Neural cell (in vitro differentiated cells): Measurements from ENCODE around the gene LDB2. TPM values are rescaled to one million over a fixed set of nuclear protein-coding genes. Genes with fewer than 3 reads are reported as not detected.

Experiments
- H2AFZ ChIP-seq: fragments of 200-600, 300-800 bp; sonication (generic), shearing (Covaris generic); 2 replicates; pipeline ENCODE4 v1.6.0; 2014; ENCODE audit warnings: low read depth, mild to moderate bottlenecking, antibody characterized with exemption, low read length, moderate library complexity
- H3F3A ChIP-seq: fragments of 200-600 bp; shearing (Covaris generic); 2 replicates; pipeline ENCODE4 v1.6.1; 2016; ENCODE audit warnings: mild to moderate bottlenecking, moderate library complexity, mixed read lengths, antibody characterized with exemption, low read length; ENCODE audit not compliant: insufficient read depth, poor library complexity, severe bottlenecking
- H3K27ac ChIP-seq: fragments of 200-600, 300-800 bp; sonication (generic), shearing (Covaris generic); 2 replicates; pipeline ENCODE4 v1.5.1; 2014; ENCODE audit warnings: mild to moderate bottlenecking, low read length, moderate library complexity
- H3K27me3 ChIP-seq: fragments of 300-800, 200-600 bp; sonication (generic), shearing (Covaris generic); 2 replicates; pipeline ENCODE4 v1.6.0; 2014; ENCODE audit warnings: mild to moderate bottlenecking, low read depth, low read length, moderate library complexity; ENCODE audit not compliant: insufficient read depth
- H3K36me3 ChIP-seq: fragments of 300-800, 200-600 bp; sonication (generic), shearing (Covaris generic); 2 replicates; pipeline ENCODE4 v1.5.1; 2014; ENCODE audit warnings: mild to moderate bottlenecking, antibody characterized with exemption, low read length, moderate library complexity; ENCODE audit not compliant: insufficient read depth
- H3K4me2 ChIP-seq: fragments of 300-800, 200-600 bp; sonication (generic), shearing (Covaris generic); 2 replicates; pipeline ENCODE4 v1.6.0; 2014; ENCODE audit warnings: mild to moderate bottlenecking, low read length
- H3K4me3 ChIP-seq: fragments of 300-800, 200-600 bp; sonication (generic), shearing (Covaris generic); 2 replicates; pipeline ENCODE4 v1.5.1; 2014; ENCODE audit warnings: mild to moderate bottlenecking, low read length, moderate library complexity
- H3K79me2 ChIP-seq: fragments of 200-600 bp; shearing (Covaris generic); replicated peaks from 2 replicates; pipeline ENCODE4 v1.6.0; 2014; ENCODE audit warnings: mild to moderate bottlenecking, low read length, moderate library complexity; ENCODE audit not compliant: insufficient read depth
- H3K9ac ChIP-seq: fragments of 300-800, 200-600 bp; sonication (generic), shearing (Covaris generic); 2 replicates; pipeline ENCODE4 v1.6.1; 2016; ENCODE audit warnings: mild to moderate bottlenecking, low read length, mixed read lengths
- H3K9me2 ChIP-seq: fragments of 200-600 bp; shearing (Covaris generic); 2 replicates; pipeline ENCODE4 v1.6.1; 2016; ENCODE audit warnings: mild to moderate bottlenecking, low read length, mixed read lengths; ENCODE audit not compliant: insufficient read depth
- H3K9me3 ChIP-seq: fragments of 200-600, 300-800 bp; sonication (generic), shearing (Covaris generic); 2 replicates; pipeline ENCODE4 v1.6.1; 2016; ENCODE audit warnings: mild to moderate bottlenecking, mixed run types, low read length, moderate library complexity, mixed read lengths
- H4K20me1 ChIP-seq: fragments of 200-600 bp; shearing (Covaris generic); 2 replicates; pipeline ENCODE4 v1.6.1; 2016; ENCODE audit warnings: mild to moderate bottlenecking, mixed run types; ENCODE audit not compliant: insufficient read depth
- EP300 ChIP-seq: fragments of 450-650 bp; conservative IDR thresholded peaks from 2 replicates; pipeline ENCODE4 v1.6.1; 2014; ENCODE audit warnings: antibody characterized with exemption, mild to moderate bottlenecking, moderate library complexity; ENCODE audit not compliant: poor library complexity, severe bottlenecking
- EZH2 ChIP-seq: fragments of 200-600, 300-800 bp; shearing (Covaris generic), sonication (generic); IDR thresholded peaks from 2 replicates; pipeline ENCODE4 v1.6.1; 2014; ENCODE audit warnings: antibody characterized with exemption, low read length, borderline replicate concordance, mild to moderate bottlenecking; ENCODE audit not compliant: insufficient read depth, poor library complexity, severe bottlenecking
- MXI1 ChIP-seq: fragments of 450-650 bp; conservative IDR thresholded peaks from 2 replicates; pipeline ENCODE4 v1.6.1; 2014; ENCODE audit warnings: antibody characterized with exemption, mild to moderate bottlenecking; ENCODE audit not compliant: poor library complexity, severe bottlenecking
- POLR2AphosphoS5 ChIP-seq: IDR thresholded peaks from 2 replicates; pipeline ENCODE4 v1.6.1; 2012
- RAD21 ChIP-seq: fragments of 450-650 bp; conservative IDR thresholded peaks from 2 replicates; pipeline ENCODE4 v1.6.1; 2014; ENCODE audit warnings: antibody characterized with exemption, mild to moderate bottlenecking, moderate library complexity
- SMC3 ChIP-seq: fragments of 450-650 bp; conservative IDR thresholded peaks from 2 replicates; pipeline ENCODE4 v1.6.1; 2014; ENCODE audit warnings: antibody characterized with exemption, mild to moderate bottlenecking, moderate library complexity; ENCODE audit not compliant: poor library complexity
- TAF1 ChIP-seq: IDR thresholded peaks from 2 replicates; pipeline ENCODE4 v1.6.1; 2012; ENCODE audit warnings: low read depth
- polyA plus RNA-seq: library from polyadenylated mRNA; depleted of rRNA; stranded (reverse); fragments of >200 nt; gene quantifications from 2 replicates; pipeline ENCODE4 v1.2.3, GENCODE V29; 2014
- TF ChIP-seq, protein P1 (sequence below): IDR thresholded peaks from 2 replicates; pipeline ENCODE4 v1.6.1; 2012; ENCODE audit warnings: borderline replicate concordance
- TF ChIP-seq, protein P2 (sequence below): fragments of 450-650 bp; IDR thresholded peaks from 2 replicates; pipeline ENCODE4 v1.5.1; 2014; ENCODE audit warnings: antibody characterized with exemption, mild to moderate bottlenecking, moderate library complexity; ENCODE audit not compliant: poor library complexity, severe bottlenecking

Gene LDB2
- polyA plus RNA-seq, 1 donor from 2014 or later: 58.9 TPM

DNA sequence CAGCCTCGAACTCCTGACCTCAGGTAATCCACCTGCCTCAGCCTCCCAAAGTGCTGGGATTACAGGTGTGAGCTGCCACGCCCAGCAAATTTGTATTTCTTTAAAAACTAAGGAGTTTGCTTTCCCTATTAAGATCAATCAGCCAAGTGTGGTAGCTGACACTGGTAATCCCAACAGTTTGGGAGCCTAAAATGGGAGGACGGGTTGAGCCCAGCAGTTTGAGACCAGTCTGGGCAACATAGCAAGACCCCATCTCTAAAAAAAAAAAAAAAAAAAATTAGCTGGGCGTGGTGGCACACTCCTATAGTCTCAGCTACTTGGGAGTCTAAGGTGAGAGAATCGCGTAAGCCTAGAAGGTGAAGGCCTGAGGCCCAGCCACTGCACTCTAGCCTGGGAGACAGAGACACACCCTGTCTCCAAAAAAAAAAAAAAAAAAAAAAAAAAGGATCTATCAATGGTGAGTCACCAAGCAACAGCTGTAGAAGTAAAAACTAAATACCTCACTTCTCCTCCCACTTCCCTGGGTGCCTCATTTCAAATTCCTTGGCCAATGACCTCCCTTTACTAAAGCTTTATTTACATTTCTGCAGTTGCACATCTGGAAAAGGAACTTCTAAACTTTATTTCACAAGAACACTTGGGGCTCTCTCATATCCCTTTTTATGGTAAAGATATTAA, 54.5 kb downstream of the LDB2 start:
- Histone ChIP-seq H3K4me2 (no peak overlapping the region), H3K9ac (no peak overlapping the region), H3K9me2 (no peaks in the 10 kb centered on the region), H3K9me3 (no peaks in the 10 kb centered on the region), H3K27ac (no peak overlapping the region), H3K79me2 (no peaks in the 10 kb centered on the region), H2AFZ (no peak overlapping the region), H3F3A (no peaks in the 10 kb centered on the region), H3K36me3 (no peaks in the 10 kb centered on the region), H3K27me3 (no peaks in the 10 kb centered on the region), H4K20me1 (no peaks in the 10 kb centered on the region), H3K4me3 (no peak overlapping the region)
- TF ChIP-seq, protein P1, sequence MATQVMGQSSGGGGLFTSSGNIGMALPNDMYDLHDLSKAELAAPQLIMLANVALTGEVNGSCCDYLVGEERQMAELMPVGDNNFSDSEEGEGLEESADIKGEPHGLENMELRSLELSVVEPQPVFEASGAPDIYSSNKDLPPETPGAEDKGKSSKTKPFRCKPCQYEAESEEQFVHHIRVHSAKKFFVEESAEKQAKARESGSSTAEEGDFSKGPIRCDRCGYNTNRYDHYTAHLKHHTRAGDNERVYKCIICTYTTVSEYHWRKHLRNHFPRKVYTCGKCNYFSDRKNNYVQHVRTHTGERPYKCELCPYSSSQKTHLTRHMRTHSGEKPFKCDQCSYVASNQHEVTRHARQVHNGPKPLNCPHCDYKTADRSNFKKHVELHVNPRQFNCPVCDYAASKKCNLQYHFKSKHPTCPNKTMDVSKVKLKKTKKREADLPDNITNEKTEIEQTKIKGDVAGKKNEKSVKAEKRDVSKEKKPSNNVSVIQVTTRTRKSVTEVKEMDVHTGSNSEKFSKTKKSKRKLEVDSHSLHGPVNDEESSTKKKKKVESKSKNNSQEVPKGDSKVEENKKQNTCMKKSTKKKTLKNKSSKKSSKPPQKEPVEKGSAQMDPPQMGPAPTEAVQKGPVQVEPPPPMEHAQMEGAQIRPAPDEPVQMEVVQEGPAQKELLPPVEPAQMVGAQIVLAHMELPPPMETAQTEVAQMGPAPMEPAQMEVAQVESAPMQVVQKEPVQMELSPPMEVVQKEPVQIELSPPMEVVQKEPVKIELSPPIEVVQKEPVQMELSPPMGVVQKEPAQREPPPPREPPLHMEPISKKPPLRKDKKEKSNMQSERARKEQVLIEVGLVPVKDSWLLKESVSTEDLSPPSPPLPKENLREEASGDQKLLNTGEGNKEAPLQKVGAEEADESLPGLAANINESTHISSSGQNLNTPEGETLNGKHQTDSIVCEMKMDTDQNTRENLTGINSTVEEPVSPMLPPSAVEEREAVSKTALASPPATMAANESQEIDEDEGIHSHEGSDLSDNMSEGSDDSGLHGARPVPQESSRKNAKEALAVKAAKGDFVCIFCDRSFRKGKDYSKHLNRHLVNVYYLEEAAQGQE: no peak
- TF ChIP-seq, protein P2, sequence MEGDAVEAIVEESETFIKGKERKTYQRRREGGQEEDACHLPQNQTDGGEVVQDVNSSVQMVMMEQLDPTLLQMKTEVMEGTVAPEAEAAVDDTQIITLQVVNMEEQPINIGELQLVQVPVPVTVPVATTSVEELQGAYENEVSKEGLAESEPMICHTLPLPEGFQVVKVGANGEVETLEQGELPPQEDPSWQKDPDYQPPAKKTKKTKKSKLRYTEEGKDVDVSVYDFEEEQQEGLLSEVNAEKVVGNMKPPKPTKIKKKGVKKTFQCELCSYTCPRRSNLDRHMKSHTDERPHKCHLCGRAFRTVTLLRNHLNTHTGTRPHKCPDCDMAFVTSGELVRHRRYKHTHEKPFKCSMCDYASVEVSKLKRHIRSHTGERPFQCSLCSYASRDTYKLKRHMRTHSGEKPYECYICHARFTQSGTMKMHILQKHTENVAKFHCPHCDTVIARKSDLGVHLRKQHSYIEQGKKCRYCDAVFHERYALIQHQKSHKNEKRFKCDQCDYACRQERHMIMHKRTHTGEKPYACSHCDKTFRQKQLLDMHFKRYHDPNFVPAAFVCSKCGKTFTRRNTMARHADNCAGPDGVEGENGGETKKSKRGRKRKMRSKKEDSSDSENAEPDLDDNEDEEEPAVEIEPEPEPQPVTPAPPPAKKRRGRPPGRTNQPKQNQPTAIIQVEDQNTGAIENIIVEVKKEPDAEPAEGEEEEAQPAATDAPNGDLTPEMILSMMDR: no peak
- TF ChIP-seq EP300: no peak
- TF ChIP-seq MXI1: no peak
- no peak for TF ChIP-seq POLR2AphosphoS5
- TF ChIP-seq SMC3: no peak
- TF ChIP-seq RAD21: no peak
- no peak for TF ChIP-seq TAF1
- no peak for TF ChIP-seq EZH2

DNA sequence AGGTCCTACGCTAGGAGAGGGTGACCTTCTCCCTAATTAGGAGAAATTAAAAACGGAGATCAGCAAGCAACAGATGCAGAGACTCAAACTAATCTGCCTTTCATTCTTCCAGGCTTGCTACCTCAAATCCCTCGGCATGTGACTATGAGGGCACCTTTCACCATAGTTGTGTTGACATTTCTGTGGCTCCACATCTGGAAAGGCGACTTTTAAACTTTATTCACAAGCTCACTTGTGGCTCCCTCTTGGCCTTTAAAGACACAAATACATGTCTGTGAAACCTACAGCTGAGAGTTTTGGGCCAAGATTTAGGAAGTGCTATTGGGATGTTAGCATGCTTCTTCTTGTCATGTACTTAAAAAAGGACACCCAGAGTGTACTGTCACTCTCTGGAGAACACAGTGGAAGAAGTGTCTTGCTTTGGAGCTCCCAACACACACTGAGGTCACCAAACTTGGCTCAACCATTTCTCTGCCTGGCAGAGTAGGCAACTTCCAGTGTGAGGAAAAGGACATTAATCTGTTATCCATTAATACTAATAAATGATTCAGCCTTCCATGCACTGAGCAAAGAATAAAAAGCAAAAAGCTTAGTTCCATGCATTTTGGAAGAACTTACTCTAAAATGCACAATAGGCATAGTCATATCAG, 60.1 kb downstream of the LDB2 start:
- no peak overlapping the region for H2AFZ ChIP-seq
- no peaks in the 10 kb centered on the region for H4K20me1 ChIP-seq
- H3F3A ChIP-seq: no peaks in the 10 kb centered on the region
- no peak overlapping the region for H3K27ac ChIP-seq
- TF ChIP-seq, protein P1: no peak
- TF ChIP-seq SMC3 (no peak), RAD21 (no peak), EP300 (no peak), MXI1 (no peak), EZH2 (no peak), TAF1 (no peak), POLR2AphosphoS5 (no peak)
- TF ChIP-seq, protein P2: no peak
- H3K27me3 ChIP-seq: no peaks in the 10 kb centered on the region
- no peaks in the 10 kb centered on the region for H3K36me3 ChIP-seq
- H3K9me3 ChIP-seq: no peaks in the 10 kb centered on the region
- no peak overlapping the region for H3K4me2 ChIP-seq
- no peak overlapping the region for H3K4me3 ChIP-seq
- no peaks in the 10 kb centered on the region for H3K9me2 ChIP-seq
- H3K79me2 ChIP-seq: no peaks in the 10 kb centered on the region
- no peak overlapping the region for H3K9ac ChIP-seq
